HG03432 (cell line): Measurements from ENCODE around the gene SMC1B.
"Not testable (repeated sequence)": the region's sequence is repeated elsewhere in the genome, so short reads cannot be mapped to it uniquely, and the experiment has no call there.

Experiments
- ATAC-seq: cut with Tn5 transposase; IDR thresholded peaks from one replicate; pipeline ENCODE4 v1.9.1; 2021; ENCODE audit warnings: mild to moderate bottlenecking, moderate library complexity; ENCODE audit not compliant: unreplicated experiment

The SMC1B gene

DNA sequence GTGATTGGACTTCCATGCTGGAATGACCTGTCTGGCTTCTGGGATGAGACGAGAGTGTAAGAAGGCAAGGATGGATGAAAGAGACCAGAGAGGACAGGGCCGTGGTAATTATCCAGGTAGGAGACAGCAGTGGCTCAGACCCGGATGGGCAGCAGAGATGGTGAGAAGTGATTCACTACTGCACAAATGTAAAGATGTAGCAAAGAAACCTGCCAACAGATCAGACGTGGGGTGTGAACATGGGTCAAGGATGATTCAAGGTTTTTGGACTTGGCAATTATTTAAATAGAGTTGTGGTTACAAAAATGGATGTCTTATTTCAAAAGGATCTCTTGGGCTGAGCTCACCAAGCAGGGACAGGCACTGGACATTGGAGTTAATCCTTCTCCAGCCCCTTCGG, 32.8 kb upstream of the SMC1B start:
- ATAC-seq: no peak

DNA sequence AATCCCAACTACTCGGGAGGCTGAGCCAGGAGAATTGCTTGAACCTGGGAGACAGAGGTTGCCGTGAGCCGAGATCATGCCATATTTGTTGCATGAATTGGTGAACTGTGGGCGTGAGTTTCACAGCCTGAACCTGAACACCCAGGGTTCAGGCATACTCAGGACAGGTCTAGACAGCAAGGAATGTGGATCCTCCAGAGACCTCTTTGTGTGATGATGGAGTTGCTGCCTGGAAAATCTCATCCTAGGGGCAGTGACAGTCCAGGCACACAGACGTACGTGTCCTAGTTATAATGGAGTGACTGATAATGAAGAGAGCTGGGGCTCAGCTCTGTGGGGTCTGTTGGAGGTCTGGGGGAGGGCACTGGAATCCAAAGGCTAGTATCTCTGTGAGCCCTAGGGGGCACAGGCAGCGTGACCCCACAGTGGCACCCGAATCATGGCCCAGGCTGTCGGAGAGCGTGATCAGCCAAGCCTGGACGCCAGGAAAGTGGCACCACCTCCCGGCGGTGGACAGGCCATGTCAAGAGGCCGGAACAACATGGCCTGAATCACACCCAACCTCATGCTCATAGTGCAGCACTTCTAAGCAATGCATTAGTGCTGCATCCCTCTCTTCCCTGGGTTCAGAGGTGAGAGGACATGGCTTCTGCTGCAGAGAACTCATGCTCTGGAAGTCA, 31.8 kb upstream of the SMC1B start:
- ATAC-seq: no peak

DNA sequence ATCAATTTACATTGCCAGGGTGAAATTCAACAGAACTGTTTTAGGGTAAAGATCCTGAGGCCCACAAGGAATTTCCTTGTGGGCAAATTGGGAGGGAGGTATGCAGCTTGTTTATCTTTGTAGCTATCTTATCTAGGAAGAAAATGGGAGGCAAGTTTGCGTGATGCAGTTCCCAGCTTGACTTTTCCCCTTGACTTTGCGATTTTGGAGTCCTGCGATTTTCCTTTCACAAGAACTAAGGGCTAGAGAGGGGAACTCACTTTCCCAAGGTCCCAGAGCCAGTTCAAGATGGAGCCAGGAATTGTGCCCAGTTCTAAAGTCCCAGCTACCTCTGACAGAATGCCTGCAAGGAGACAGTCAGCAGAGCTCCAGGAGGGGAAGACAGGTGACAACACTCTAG, 30.8 kb upstream of the SMC1B start:
- ATAC-seq: no peak

DNA sequence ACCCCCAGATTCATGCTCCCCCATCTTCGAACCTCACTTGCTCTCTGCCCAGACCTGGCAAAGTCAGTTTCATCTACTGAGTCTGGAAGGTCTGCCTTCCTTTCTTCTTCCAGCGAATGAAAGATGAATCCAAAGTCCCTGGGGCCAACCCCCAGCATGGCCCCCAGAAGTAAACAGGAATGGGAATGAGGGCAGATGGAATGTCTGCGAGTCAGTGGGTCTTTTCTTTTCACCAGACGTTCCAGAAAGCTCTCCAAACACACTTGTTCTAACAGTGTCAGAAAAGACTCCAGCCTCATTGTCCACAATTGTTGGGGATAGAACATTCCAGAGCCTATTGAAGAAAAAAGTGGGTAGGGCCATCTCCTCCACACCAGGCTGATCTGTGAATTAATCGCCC, 28.7 kb upstream of the SMC1B start:
- no peak for ATAC-seq

DNA sequence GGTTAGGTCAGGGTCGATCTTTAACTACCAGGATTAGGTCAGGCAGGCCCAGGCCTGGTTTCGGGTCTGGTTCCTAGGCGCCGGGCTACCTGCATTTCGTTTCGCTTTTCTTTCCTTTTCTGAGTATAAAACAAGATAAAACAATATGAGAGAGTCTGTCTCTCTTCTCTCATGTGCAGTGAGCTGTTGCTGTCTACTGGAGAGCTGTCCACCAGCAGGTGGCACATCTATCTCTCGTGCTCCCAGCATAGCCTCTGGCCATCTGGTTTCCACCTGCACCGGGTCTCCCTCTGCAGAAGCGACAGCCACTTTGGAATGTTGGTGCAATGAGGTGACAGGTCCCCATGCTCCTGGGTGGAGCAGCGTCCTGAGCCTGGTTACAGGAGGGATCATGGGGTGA, 27.7 kb upstream of the SMC1B start:
- ATAC-seq: no peak

DNA sequence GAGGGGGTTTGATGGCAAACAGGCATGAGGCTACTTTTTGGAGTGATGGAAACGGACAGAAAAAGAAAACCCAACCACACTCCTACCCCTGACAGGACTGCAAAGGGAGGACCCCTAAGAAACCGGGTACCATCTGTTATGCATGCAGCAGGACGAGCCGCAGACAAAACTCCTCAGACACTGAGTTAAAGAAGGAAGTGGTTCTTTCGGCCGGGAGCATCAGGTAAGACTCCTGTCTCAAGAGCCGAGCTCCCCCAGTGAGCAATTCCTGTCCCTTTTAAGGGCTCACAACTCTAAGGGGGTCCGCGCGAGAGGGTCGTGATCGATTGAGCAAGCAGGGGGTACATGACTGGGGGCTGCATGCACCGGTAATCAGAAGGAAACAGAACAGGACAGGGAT, 27.3 kb upstream of the SMC1B start:
- ATAC-seq: not testable (repeated sequence)

DNA sequence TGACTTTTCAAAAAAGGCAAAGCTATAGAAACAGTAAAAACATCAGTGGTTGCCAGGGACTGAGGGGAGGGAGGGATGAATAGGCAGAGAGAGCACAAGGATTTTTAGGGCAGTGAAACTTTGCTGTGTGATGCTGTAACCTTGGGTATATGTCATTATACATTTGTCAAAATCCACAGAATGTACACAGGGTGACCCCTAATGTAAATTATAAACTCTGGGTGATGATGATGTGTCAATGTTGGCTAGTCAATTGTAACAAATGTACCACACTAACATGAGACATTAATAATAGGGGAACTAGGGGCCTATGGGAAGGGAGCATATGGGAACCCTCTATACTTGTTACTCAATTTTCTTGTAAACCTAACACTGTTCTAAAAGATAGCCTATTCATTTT, 24.9 kb upstream of the SMC1B start:
- no peak for ATAC-seq

DNA sequence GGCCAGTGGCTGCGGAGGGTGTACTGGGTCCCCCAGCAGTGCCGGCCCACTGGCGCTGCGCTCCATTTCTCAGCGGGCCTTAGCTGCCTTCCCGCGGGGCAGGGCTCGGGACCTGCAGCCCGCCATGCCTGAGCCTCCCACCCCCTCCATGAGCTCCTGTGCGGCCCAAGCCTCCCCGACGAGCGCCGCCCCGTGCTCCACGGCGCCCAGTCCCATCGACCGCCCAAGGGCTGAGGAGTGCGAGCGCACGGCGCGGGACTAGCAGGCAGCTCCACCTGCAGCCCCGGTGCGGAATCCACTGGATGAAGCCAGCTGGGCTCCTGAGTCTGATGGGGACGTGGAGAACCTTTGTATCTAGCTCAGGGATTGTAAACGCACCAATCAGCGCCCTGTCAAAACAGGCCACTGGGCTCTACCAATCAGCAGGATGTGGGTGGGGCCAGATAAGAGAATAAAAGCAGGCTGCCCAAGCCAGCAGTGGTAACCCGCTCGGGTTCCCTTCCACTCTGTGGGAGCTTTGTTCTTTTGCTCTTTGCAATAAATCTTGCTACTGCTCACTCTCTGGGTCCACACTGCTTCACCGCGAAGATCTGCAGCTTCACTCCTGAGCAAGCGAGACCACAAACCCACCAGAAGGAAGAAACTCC, 23.6 kb upstream of the SMC1B start:
- ATAC-seq: not testable (repeated sequence)

DNA sequence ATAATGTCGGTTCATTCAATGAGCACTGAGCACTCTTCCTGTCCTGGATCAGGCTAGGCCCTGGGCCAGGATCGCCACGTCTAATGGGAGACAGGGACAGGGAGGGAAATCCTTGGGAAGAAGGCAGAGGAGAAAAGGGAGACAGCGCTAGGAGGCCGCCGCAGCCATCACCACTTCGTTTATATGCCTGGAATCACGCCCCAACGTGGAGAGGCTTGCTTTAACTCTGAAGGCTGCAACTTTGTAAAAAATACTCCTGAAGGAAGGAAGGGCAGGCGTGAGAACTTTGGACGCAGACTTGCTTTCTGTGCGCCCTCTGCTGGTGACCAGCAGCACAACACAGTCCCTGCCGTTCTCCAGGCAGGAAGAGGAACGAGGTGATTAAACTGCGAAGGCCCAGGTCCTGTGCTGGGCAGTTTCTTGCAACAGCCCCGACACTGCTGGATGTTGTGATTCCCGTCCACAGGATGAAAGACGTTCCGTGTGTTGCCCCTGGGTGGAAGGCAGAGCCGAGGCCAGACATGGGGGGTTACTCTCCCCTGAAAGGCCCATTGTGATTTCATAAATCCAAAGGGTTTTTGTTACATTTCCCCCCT, 22.2 kb upstream of the SMC1B start:
- no peak for ATAC-seq

DNA sequence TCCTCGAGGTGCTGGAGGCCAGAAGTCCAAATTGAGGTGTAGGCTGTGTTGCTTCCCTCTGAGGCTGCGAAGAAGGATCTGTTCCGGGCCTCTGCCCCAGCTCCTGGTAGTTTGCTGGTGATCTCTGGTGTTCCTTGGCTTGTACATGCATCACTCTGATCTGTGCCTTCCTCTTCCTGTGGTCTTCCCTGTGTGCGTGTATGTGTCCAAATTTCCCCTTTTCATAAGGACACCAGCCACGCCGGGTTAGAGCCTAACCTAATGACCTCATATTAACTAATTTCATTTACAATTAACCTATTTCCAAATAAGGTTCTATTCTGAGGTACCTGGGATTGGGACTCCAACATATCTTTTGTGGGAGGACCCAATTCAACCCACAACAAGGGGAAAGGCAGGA, 21.6 kb upstream of the SMC1B start:
- no peak for ATAC-seq

DNA sequence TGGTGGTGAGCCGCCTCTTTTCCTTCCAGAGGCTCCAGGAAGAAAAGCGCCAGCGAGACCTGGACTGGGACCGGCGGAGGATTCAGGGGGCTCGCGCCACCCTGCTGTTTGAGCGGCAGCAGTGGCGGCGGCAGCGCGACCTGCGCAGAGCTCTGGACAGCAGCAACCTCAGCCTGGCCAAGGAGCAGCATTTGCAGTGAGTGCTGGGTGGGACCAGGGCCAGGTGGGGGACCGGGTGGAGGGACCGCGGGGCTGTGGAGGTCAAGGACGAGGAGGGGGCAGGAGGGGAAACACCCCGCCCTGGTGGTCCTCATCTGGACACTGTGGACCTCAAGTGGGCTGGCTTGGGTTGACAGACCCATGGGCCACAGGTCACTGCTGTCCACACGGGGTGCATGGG, 17.5 kb upstream of the SMC1B start:
- no peak for ATAC-seq

DNA sequence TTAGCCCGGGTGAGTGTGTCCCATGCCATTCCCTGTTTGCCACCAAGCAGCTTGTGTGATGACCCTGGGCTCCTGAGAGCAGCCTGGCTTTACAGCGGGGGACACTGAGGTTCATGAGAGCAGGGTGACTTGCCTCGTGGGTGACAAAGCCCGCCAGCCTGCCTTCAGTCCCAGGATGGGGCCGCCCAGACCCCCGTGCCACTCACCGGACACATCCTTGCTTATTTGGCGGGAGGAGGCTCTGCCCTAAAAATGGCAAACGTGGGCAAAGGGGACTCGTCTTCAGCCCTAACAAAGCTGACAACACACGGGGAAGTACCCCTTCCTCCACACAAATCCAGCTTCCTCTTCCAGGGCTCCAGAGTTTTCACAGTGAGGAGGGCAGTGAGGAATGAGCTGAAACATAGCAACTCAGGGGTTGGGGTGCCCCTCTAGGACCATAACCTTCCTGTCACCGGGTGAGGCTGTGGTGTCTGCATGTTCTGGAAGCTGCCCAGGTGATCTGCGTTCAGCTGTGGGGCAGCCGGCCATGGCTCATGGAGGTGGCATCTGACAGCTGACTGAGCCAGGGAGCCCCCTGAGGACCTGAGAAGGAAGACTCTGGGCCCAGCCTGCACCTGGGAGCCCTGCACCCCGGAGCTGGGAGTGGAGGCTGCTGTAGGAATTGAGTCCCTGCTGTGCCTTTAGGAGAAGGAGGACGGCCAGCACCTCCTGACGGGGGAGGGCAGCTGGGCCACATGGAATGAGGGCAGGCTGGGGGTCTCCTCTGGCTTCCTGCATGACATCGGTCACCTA, 16.8 kb upstream of the SMC1B start:
- no peak for ATAC-seq

DNA sequence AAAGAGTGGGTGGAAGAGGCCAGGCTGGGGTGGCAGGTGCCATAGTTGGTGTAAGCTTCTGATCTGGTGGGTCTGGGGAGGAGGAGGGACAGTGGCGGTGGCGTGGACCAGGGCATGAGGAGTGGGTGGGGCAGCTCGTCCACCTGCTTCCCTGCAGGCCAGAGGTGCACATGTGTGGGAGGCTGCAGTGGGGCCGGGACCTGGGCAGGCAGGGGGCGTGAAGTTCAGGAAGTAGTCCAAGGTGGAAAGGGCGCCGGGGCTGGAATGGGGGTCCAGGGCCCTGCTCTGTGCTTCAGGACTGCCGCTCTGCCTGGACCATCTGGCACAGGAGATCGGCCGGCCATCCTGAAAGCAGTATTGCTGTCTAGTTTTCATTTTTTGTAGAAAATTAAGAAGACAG, 16.0 kb upstream of the SMC1B start:
- ATAC-seq: no peak

DNA sequence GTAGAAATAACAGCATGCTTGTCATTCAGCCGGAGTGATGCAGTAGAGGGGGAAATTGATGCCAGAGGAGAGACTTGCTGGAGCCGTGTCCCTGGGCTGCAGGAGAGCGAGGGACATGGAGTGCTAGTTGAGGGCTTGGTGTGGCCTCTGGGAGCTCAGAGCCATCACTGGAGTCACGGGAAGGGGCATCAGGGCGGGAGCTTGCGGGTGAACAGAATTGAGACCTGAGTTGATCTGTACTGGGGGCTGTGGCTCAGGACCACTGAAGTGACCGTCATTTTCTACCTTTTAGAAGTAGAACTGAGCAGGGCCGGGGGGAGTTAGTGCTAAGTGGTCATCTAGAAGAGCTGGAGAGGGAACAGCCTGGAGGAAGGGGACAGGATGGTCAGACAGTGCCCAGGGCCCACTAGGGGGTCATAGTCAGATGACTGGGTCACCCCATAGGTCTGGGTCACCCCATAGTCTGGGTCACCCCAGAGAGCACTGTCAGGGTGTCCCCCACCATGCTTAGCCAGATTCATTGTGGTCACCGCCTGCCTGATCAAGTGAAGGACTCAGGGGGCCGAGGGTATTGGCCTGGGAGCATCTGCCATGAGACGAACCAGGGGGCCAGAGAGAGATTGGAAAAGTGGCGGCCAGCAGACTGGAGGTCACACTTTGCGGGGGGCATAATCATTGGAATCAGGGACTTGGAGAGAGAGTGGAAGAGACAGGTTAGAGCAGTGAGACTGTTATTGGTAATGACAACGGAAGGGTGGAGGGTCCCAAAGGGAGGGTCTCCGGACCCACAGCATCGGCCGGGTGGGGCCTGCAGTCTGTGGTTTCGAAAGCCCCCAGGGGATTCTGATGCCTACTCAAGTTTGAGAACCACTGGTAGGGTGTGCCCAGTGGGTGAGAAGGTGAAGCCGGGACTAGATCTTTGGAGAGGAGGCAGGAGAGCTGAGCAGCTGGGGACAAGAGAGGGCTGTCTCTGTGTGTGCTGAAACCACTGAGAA, 15.3 kb upstream of the SMC1B start:
- ATAC-seq: no peak

DNA sequence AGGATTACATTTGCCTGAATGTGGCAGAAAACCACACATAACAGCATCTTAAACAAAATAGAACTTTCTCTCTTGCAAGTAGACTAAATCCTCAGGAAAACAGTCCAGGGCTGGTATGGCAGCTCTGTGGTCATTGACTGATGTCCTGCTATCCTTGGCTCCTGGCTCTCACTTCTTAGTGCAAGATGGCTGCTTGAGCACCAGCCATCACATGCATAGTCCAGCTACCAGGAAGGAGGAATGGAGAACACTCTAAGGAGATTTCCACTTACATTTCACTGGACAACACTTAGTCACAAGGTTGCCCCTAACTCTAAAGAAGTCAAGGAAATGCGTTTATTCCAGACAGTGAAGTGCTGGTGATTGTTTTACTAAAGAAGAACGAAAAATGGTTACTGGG, 13.7 kb upstream of the SMC1B start:
- ATAC-seq: no peak

DNA sequence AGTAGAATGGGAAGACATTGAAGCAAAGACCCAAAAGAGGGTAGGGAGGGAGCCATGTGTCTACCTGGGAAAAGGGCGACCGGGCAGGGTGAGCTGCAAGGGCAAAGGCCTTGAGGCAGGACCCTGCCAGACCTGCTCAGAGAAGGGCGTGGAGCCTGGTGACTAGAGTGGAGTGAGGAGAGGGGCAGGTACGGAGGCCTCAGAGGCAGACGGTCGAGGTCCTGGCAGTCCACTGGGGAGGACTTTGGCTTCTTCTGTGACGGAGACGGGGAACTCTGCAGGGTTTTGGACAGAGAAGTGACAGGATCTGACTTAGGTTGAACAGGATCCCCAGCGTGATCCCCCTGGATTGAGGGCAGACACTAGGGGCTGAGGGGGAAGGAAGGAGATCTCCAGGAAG, 13.0 kb upstream of the SMC1B start:
- no peak for ATAC-seq

DNA sequence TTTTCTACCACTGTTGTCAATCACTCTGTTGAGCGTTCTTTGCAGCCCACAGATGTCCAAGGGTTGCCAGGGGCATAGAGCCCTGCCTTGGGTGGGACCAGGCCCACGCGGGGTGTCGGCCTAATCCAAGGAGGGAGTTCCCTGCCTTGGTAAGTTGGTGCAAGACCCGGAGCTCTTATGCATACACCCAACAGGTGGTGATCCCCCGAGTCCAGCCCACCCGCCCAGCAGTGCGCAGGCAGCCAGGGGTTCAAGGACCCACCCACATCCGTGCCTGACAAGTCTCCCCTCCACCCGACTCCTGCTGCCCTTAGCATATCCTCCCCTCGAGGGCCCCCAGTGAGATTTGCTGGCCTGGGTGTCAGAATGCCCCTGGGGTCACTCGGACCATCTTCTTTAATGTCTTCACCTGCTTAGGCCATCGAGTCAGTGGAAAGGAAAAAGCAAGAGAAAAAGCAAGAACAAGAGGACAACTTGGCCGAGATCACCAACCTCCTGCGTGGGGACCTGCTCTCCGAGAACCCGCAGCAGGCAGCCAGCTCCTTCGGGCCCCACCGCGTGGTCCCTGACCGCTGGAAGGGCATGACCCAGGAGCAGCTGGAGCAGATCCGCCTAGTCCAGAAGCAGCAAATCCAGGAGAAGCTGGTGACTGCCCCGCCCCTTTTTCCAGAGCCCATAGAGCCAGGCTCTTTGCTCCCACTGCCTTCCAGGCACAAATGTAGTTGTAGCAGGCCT, 12.3 kb upstream of the SMC1B start:
- ATAC-seq: no peak

DNA sequence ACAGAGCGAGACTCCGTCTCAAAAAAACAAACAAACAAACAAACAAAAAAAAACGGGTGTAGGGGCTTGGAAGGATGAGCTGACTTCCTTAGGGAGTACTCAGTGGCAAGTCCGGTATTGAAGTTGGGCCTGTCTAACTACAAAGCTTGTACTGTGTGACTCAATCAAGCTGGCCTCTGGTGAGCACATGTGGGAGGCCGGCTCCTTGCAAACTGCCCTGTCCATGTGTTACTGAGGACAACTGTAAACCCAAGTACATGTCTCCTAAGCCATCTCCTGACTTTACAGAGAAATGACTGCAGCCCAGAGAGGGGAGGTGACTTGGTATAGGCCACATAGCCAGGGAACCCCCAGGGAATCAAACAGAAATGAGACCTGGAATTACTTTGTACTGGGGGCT, 11.7 kb upstream of the SMC1B start:
- ATAC-seq: no peak

DNA sequence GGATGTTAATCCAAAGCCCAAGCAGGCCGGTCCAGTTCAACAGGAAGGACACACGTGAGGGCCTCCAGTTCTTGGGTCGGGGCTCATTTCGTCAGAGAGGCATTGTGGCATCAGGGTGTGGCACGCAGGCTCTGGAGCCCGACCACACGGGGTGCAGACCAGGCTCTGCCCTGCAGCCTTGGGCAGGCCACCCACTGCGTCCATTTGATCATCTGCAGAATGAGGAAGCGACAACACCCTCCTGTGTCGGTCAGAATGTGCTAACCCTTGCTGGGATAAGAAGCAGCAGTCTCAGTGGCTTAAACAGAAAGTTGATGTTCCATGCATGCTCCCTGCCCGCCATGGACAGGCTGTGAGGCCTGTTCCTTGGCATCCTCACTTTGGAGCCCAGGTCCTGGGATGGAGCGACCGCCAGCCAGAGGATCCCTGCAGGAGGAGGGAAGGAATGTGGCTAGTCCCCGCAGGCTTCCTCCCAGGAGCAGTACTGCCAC, 10.9 kb upstream of the SMC1B start:
- no peak for ATAC-seq

DNA sequence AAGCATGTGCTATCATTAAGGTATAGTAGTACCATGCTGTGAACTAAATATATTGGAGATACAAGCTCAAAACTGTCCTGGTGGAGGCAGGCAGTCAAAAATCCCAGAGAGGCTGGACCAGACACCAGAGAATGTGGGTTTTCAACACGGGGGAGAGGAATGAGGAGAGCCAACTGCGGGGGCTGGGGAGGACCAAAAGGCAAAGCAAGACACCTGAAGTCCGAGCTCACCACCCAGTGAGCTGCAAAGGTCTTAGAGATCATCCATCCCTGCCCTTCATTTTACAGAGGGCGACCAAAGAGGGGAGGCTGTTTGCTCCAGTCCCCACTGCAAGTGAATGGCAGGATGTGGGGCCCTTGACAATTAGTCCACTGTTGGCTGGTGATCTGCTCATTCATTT, 10.1 kb upstream of the SMC1B start:
- no peak for ATAC-seq
